Bronchial smooth muscle cell (primary cell): ENCODE results near the gene NKIRAS2. TPM values are rescaled to one million over a fixed set of nuclear protein-coding genes. Genes with fewer than 3 reads are reported as not detected.

ENCODE experiments used
- total RNA-seq: library from RNA; depleted of rRNA; stranded (reverse); fragments of >200 nt; gene quantifications from 2 replicates; pipeline ENCODE4 v1.2.1, GENCODE V29; 2014

NKIRAS2 gene
- total RNA-seq, result 9.7 and 13.4 TPM in 2 replicates

GRCh38 chr17:42019509-42020404 lies at the start of gene NKIRAS2:
Gene NKIRAS2 (plus strand): TSS chr17:42020090. CDS start chr17:42021578, 1,488 bp downstream.

GRCh38 chr17:42016941-42017865 lies 2.7 kb upstream of the NKIRAS2 start, which contains the start of gene DNAJC7:
Gene DNAJC7 (minus strand): TSS chr17:42017439. CDS start chr17:42017416, 23 bp downstream.

GRCh38 chr17:42050393-42051012 lies 30.6 kb downstream of the NKIRAS2 start, which contains the start of gene C17orf113:
Gene C17orf113 (minus strand): TSS chr17:42050601. CDS start chr17:42043376, 7,225 bp downstream.

Other genes starting within 250 kb of the NKIRAS2 start
- 3.0 and 9.5 TPM in 2 replicates for gene JUP, start 233.4 kb upstream of the NKIRAS2 start, total RNA-seq
- 44.1 and 49.2 TPM in 2 replicates for gene P3H4, start 208.1 kb upstream of the NKIRAS2 start, total RNA-seq
- 276 and 499 TPM in 2 replicates for gene FKBP10, start 207.1 kb upstream of the NKIRAS2 start, total RNA-seq
- 73.0 and 90.5 TPM in 2 replicates for gene NT5C3B, start 183.9 kb upstream of the NKIRAS2 start, total RNA-seq
- gene KLHL10, start 182.3 kb upstream of the NKIRAS2 start, total RNA-seq, result 0.16 and 0.17 TPM in 2 replicates
- 19.5 TPM in 2 replicates for gene KLHL11, start 154.7 kb upstream of the NKIRAS2 start, total RNA-seq
- 107 and 119 TPM in 2 replicates for gene ACLY, start 101.1 kb upstream of the NKIRAS2 start, total RNA-seq
- 0.26 and 1.1 TPM in 2 replicates for gene ODAD4, start 89.5 kb upstream of the NKIRAS2 start, total RNA-seq
- 53.4 and 62.3 TPM in 2 replicates for gene CNP, start 53.3 kb upstream of the NKIRAS2 start, total RNA-seq
- gene DNAJC7, start 2.7 kb upstream of the NKIRAS2 start, total RNA-seq, result 71.2 and 91.3 TPM in 2 replicates
- gene C17orf113, start 30.5 kb downstream of the NKIRAS2 start, total RNA-seq, result 0.32 and 0.34 TPM in 2 replicates
- not detected in 2 replicates for gene ZNF385C, start 78.4 kb downstream of the NKIRAS2 start, total RNA-seq
- gene DHX58, start 92.6 kb downstream of the NKIRAS2 start, total RNA-seq, result 9.1 and 14.7 TPM in 2 replicates
- gene KAT2A, start 101.3 kb downstream of the NKIRAS2 start, total RNA-seq, result 4.7 and 5.6 TPM in 2 replicates
- not detected in 2 replicates for gene HSPB9, start 102.7 kb downstream of the NKIRAS2 start, total RNA-seq
- gene RAB5C, start 134.9 kb downstream of the NKIRAS2 start, total RNA-seq, result 37.4 and 41.7 TPM in 2 replicates
- gene KCNH4, start 161.1 kb downstream of the NKIRAS2 start, total RNA-seq, result not detected in 2 replicates
- gene HCRT, start 165.4 kb downstream of the NKIRAS2 start, total RNA-seq, result not detected in 2 replicates
- 4.1 and 13.2 TPM in 2 replicates for gene GHDC, start 174.4 kb downstream of the NKIRAS2 start, total RNA-seq